HG02852 (cell line): Measurements from ENCODE around the gene GADD45A.
"Not testable (repeated sequence)": the region's sequence is repeated elsewhere in the genome, so short reads cannot be mapped to it uniquely, and the experiment has no call there.

Experiments used
- ATAC-seq: cut with Tn5 transposase; IDR thresholded peaks from one replicate; pipeline ENCODE4 v1.9.1; 2021; ENCODE audit warnings: mild to moderate bottlenecking, moderate library complexity; ENCODE audit not compliant: unreplicated experiment

The GADD45A gene, protein sequence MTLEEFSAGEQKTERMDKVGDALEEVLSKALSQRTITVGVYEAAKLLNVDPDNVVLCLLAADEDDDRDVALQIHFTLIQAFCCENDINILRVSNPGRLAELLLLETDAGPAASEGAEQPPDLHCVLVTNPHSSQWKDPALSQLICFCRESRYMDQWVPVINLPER

GRCh38 chr1:67685067-67685557 lies at the start of gene GADD45A:
GADD45A (plus strand) TSS chr1:67685201; CDS start chr1:67685495, 294 bp downstream.
- ATAC-seq, result peak; percentile 84

- ATAC-seq, result no peak
Observed at GRCh38 chr1:67636146-67636545, 48.9 kb upstream of the GADD45A start.

- ATAC-seq, result no peak
Observed at GRCh38 chr1:67639361-67639760, 45.6 kb upstream of the GADD45A start.

DNA sequence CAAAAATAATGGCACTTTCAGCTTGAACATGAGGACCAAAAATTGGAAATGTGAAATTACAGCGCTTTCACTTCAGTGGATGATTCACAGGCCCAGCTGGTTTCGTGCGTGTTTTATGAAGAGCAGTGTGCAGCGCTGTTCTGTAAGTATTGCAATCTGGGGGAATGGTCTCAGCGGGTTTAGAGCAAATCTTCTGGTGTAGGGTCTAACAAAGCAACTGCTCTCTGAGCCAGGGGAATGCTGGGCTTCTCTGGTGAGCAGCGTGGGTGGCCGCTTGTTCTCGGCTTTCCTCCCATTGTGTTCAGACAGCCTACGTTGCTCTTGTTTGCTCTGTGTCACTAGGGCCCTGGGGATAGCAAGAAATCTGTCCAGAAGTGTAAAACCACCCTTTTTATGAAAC lies 42.4 kb upstream of the GADD45A start:
- no peak for ATAC-seq

- ATAC-seq, result no peak
Observed at GRCh38 chr1:67644566-67644965, 40.4 kb upstream of the GADD45A start.

- ATAC-seq, result no peak
Observed at GRCh38 chr1:67645495-67646144, 39.4 kb upstream of the GADD45A start.

DNA sequence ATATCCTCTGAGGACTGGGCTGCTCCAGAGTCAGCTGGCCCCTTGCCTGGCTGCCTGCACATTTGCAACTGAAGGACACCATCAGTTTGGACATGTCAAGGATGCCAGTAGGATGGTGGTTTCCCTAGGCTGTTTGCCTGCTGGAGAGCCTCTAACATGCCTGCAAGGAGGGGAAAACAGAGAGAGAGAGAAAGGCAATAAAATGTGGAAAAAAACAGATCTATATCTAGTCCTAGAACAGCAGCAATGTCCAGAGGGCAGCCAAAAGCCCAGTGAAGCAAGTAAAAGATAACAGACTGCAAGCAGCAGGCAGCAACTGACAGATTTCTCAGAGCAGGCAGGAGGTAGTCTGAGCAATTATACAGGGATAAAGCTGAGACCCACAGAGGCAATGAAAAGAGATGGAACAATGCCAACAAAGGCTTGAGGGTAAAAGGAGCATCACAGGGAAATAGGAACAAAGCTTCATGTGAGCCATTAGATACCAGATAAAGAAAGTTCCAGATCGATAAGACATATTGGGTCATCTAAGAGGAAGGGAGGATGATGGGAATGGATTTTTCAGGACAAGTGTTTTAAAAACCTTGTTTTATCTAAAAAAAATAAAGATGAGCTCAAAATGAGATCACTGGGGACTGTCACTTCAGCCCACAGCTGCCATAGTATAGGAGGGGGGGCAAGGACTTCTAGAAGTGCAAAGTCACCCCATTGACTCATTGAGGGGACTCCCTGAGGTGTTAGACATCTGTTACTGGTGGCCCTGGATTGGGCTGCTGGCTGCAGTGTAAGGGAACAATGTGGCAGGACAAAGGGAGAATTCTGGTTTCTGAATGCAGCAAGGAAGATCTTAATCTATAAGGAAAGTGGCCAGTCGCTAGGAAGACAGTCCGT lies 38.6 kb upstream of the GADD45A start:
- ATAC-seq, result no peak

DNA sequence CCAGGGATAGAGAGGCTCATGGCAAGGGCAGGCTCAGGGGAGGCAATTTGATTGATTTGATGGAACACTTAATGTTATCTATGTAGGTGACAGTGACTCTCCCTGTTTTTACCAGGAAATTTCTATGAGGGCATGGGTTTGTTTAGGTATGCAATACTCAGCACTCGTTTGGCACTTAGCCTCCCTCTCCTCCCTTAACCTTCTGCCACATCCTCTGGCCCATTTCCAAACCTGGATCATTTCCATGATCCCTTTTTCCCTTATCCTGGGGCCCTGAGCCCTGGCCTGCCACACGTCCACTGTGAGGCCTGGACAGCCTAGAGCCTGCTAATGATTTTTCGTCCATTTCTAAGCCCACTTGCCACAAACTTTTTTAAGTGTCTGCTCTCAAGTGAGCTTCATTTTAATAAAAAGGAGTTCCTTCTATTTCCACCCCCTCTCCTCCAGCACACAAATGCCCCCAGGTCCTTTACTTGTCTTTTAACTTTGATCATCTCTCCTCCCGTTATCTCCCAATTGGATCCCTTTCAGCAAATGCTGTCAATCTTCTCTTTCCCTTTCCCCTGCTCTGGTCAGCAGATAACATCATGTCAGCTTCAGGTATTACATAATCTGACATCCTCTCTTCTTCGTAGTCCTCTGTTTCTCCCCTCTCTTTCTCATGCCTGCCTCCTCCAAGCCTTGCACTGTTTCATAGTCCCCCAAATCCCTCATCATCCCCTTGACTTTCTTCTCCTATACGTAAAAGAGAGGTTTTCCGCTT lies 37.8 kb upstream of the GADD45A start:
- ATAC-seq, result no peak

DNA sequence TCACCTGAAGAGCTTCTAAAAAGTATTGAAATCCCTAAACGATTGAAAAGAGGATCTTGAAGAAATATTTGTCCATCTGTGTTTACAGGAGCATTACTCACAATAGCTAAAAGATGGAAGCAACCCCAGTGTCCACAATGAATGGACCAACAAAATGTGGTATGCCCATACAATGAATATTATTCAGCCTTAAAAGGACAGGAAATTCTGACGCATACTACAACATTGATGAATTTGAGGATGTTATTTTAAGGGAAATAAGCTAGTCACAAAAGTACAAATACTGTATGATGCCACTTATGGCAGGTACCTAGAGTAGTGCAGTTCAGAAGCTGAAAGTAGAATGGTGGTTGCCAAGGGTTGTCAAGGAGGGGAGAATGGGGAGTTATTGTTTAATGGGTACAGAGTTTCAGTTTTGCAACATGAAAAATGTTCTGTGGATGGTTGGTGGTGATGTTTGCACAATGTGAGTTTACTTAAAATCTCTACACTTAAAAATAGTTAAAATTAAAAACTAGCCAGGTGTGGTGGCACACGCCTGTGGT lies 37.1 kb upstream of the GADD45A start:
- no peak for ATAC-seq

- ATAC-seq, result no peak
Observed at GRCh38 chr1:67648582-67649326, 36.2 kb upstream of the GADD45A start.

DNA sequence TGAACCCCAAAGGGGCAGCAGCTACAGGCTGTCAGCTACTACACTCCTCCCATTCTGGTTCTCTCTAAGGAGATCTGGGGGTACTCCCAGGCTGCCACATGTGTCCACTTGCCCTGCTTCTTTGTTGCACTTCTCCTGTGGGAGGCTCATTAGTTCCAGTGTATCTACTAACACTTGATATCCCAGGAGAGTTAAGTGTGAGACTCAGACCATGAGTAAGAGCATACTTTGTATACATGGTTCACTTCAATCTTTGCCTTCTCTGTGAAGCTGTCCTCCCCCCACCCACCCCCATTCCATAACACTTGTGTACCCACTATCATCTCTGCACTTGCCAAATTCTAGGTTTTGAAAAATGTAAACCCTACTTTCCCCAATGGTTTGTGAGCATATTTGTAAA lies 34.9 kb upstream of the GADD45A start:
- ATAC-seq, result no peak

- ATAC-seq, result no peak
Observed at GRCh38 chr1:67651031-67651430, 34.0 kb upstream of the GADD45A start.

- no peak for ATAC-seq
Observed at GRCh38 chr1:67652800-67653199, 32.2 kb upstream of the GADD45A start.

DNA sequence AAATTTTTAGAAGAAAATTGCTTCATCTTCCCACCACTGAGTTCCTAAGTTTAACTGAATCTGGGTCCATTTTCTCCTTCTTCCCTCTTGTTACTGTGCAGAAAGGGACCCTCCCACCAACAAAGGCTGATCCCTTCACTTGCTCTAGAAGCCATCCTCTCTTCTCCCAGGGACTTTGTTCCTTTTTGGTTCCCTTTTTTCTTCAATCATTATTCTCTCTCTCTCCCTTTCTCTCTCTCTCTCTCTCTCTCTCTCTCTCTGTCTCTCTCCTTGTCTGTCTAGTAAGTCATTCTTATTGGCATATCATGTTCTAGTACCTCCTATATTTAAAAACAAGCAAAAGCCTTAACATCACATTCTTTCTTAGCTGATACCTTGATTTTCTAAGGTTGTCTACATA lies 31.7 kb upstream of the GADD45A start:
- no peak for ATAC-seq

- ATAC-seq, result no peak
Observed at GRCh38 chr1:67655581-67655980, 29.4 kb upstream of the GADD45A start.

GRCh38 chr1:67657152-67657551 lies 27.8 kb upstream of the GADD45A start:
- ATAC-seq, result not testable (repeated sequence)

- no peak for ATAC-seq
Observed at GRCh38 chr1:67659229-67659628, 25.8 kb upstream of the GADD45A start.

DNA sequence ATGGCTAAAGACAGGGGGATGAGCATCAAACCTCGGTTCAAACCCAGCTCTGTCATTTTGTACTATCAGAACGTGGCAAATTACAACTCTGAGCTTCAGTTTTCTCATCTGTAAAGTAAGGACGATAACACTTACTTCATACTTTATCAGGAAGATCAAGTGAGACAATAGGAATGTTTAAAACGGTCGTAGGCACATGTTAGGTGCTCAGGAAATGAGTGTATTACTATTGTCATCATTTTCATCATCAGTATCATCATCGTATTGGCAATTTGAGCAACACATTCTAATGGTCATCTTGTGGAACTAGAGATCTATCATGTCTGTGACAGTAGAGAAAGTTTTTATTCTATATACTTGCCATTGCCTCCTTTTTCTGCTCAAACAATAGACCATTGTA lies 22.1 kb upstream of the GADD45A start:
- ATAC-seq, result no peak

DNA sequence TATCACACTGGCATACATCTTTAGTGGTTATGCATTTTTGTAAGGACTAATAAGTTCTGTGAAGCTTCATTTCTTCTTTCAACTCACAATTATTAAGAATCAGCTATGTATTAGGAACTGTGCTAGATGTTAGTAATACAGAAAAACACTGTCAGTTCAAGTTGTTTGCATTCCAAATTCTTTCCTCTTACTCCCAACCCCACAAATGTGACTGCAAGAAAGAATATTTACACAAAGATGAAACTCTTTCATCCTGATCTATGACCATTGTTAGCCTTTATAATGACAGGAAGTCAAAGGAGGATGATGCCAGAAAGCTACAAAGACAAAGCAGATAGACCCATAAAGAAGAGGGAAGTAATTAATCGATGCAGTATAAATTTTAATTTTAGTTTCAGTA lies 21.0 kb upstream of the GADD45A start:
- ATAC-seq, result no peak

DNA sequence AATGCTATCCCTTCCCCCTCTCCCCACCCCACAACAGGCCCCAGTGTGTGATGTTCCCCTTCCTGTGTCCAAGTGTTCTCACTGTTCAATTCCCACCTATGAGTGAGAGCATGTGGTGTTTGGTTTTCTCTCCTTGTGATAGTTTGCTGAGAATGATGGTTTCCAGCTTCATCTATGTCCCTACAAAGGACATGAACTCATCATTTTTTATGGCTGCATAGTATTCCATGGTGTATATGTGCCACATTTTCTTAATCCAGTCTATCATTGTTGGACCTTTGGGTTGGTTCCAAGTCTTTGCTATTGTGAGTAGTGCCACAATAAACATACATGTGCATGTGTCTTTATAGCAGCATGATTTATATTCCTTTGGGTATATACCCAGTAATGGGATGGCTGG lies 19.7 kb upstream of the GADD45A start:
- ATAC-seq, result not testable (repeated sequence)
